Activated CD8-positive, alpha-beta T cell treated with anti-CD3 and anti-CD28 coated beads for 36 hours (primary cell): Measurements from ENCODE around the gene ZNF687. TPM values are rescaled to one million over a fixed set of nuclear protein-coding genes. Genes with fewer than 3 reads are reported as not detected.

ENCODE experiments used
- ATAC-seq: fragments of 200-7000 bp; cut with Tn5 transposase; one replicate; pipeline ENCODE4 v1.10.0; 2021; ENCODE audit warnings: mild to moderate bottlenecking, moderate library complexity
- CTCF ChIA-PET: fragments of 350-600 bp; sonication (Branson Sonifier 250); formaldehyde crosslinking; loops from one replicate; lab custom pipeline; 2021; ENCODE audit warnings: antibody characterized with exemption; lab: Charles Lee
- POLR2A ChIA-PET: fragments of 350-600 bp; sonication (Branson Sonifier 250); formaldehyde crosslinking; loops from one replicate; lab custom pipeline; 2021; ENCODE audit warnings: antibody characterized with exemption; lab: Charles Lee
- DNase-seq: peaks from one replicate; pipeline ENCODE4 v3.0.0-alpha.2; 2020
- H3K27ac Mint-ChIP-seq: one replicate; pipeline ENCODE4 v1.8.0; 2021; ENCODE audit warnings: mild to moderate bottlenecking, mixed read lengths
- H3K27me3 Mint-ChIP-seq: one replicate; pipeline ENCODE4 v1.8.0; 2021; ENCODE audit warnings: mixed read lengths
- H3K36me3 Mint-ChIP-seq: one replicate; pipeline ENCODE4 v1.8.0; 2021; ENCODE audit warnings: low read depth, mixed read lengths
- H3K4me1 Mint-ChIP-seq: one replicate; pipeline ENCODE4 v1.8.0; 2021; ENCODE audit warnings: low read depth, mixed read lengths
- H3K4me3 Mint-ChIP-seq: one replicate; pipeline ENCODE4 v1.8.0; 2021; ENCODE audit warnings: mild to moderate bottlenecking, moderate library complexity, mixed read lengths
- H3K9me3 Mint-ChIP-seq: one replicate; pipeline ENCODE4 v1.8.0; 2021; ENCODE audit warnings: mixed read lengths
- CTCF ChIP-seq: fragments of 200-600 bp; IDR thresholded peaks from one replicate; pipeline ENCODE4 v1.8.0; 2022; ENCODE audit warnings: antibody characterized with exemption, mild to moderate bottlenecking
- intact Hi-C: fragments of 100-400 bp; cut with micrococcal nuclease; formaldehyde crosslinking; loops from one replicate; pipeline ENCODE4 v1.10.0; 2022
- total RNA-seq, 2 experiments: library from RNA; stranded (reverse); gene quantifications; one replicate each; pipeline ENCODE4 v1.2.3, GENCODE V29; 2021

ZNF687 gene
- total RNA-seq, 2 experiments from 2014 or later = 27.3 to 29.5 TPM

- intact Hi-C loops = no loop called here
- Mint-ChIP-seq H3K4me1 (peaks cover 26% of the 10 kb centered on the region), H3K36me3 (peaks cover 21% of the 10 kb centered on the region), H3K27ac (peak overlapping the region; percentile 96), H3K9me3 (no peaks in the 10 kb centered on the region), H3K27me3 (no peaks in the 10 kb centered on the region), H3K4me3 (peak overlapping the region; percentile 84)
- POLR2A ChIA-PET = interaction anchor here (0.6 to 11.7 kb wide), 12 partner anchors 8 to 880 kb away, joined by 3 to 120 read pairs (median 5); partner anchors contain the start of genes PSMB4 and ZNF687
- peak; percentile 5 for ATAC-seq
- TF ChIP-seq CTCF = no peak
- CTCF ChIA-PET = interaction anchor here (0.7 to 9.1 kb wide), 8 partner anchors 12 to 171 kb away, joined by 3 to 115 read pairs (median 4); partner anchors contain the start of gene VPS72
- DNase-seq = peak; percentile 28
These were observed 46.0 kb downstream of the ZNF687 start for GRCh38 chr1:151327903-151328674.

- Mint-ChIP-seq H3K36me3 (no peaks in the 10 kb centered on the region), H3K27me3 (no peaks in the 10 kb centered on the region), H3K9me3 (no peaks in the 10 kb centered on the region), H3K4me3 (no peak overlapping the region), H3K27ac (no peak overlapping the region), H3K4me1 (peaks cover 2% of the 10 kb centered on the region)
- ChIA-PET CTCF (interaction anchor here (1.2 kb wide), 1 partner anchor 34 kb away, joined by 3 read pairs; no protein-coding TSS in a partner anchor), POLR2A (no interaction called here)
- intact Hi-C loops = no loop called here
- DNase-seq = no peak
- ATAC-seq = no peak
- TF ChIP-seq CTCF = no peak
These were observed 52.7 kb downstream of the ZNF687 start for GRCh38 chr1:151334822-151335221.

GRCh38 chr1:151336556-151336955 is 54.5 kb downstream of the ZNF687 start:
- DNase-seq (no peak), ATAC-seq (no peak)
- Mint-ChIP-seq H3K36me3 (peaks cover 1% of the 10 kb centered on the region), H3K4me3 (no peak overlapping the region), H3K27ac (no peak overlapping the region), H3K9me3 (no peaks in the 10 kb centered on the region), H3K27me3 (no peaks in the 10 kb centered on the region), H3K4me1 (peaks cover 10% of the 10 kb centered on the region)
- no peak for TF ChIP-seq CTCF
- POLR2A ChIA-PET = interaction anchor here (1.0 to 1.5 kb wide), 2 partner anchors 9 to 53 kb away, joined by 5 to 7 read pairs; no protein-coding TSS in a partner anchor
- CTCF ChIA-PET = interaction anchor here (1.3 to 10.5 kb wide), 2 partner anchors 14 to 39 kb away, joined by 3 to 238 read pairs; no protein-coding TSS in a partner anchor
- intact Hi-C loops = no loop called here

- peak overlapping the region; percentile 46 for H3K27ac Mint-ChIP-seq
- intact Hi-C loops = loop anchor here (2.0 to 5.0 kb wide), 3 partner anchors 40 to 144 kb away; partner anchors contain the start of genes PIP5K1A and ZNF687
- H3K4me3 Mint-ChIP-seq = no peak overlapping the region
- ChIA-PET CTCF (interaction anchor here (0.7 to 10.5 kb wide), 48 partner anchors 10 to 493 kb away, joined by 3 to 238 read pairs (median 5); partner anchors contain the start of genes PI4KB, PSMB4, PSMD4 and SELENBP1), POLR2A (interaction anchor here (0.7 to 2.6 kb wide), 14 partner anchors 9 to 61 kb away, joined by 3 to 13 read pairs (median 4); partner anchors contain the start of genes PI4KB and ZNF687)
- ATAC-seq (peak; percentile 82), DNase-seq (peak; percentile 67)
- no peaks in the 10 kb centered on the region for H3K27me3 Mint-ChIP-seq
- peaks cover 26% of the 10 kb centered on the region for H3K4me1 Mint-ChIP-seq
- TF ChIP-seq CTCF = peak; percentile 86
- H3K36me3 Mint-ChIP-seq = peaks cover 23% of the 10 kb centered on the region
- no peaks in the 10 kb centered on the region for H3K9me3 Mint-ChIP-seq
These were observed 59.0 kb downstream of the ZNF687 start for GRCh38 chr1:151340870-151341754.

Other genes with a start within 250 kb of the ZNF687 start
- gene BNIPL, start 245.7 kb upstream of the ZNF687 start, total RNA-seq = 1 to 10 TPM in 1 of 2 experiments, under 1 TPM in 1; 0.54 to 1.4 TPM
- gene C1orf56, start 234.5 kb upstream of the ZNF687 start, total RNA-seq = 1 to 10 TPM; 1.4 to 1.9 TPM
- gene CDC42SE1, start 222.7 kb upstream of the ZNF687 start, total RNA-seq = 10 to 100 TPM; 86.5 to 92.8 TPM
- gene MLLT11, start 221.9 kb upstream of the ZNF687 start, total RNA-seq = 1 to 10 TPM; 4.2 to 4.8 TPM
- gene GABPB2, start 211.5 kb upstream of the ZNF687 start, total RNA-seq = 10 to 100 TPM; 17.5 to 19.3 TPM
- gene SEMA6C, start 135.7 kb upstream of the ZNF687 start, total RNA-seq = 1 to 10 TPM; 3.4 to 3.7 TPM
- 10 to 100 TPM; 16.1 to 17.5 TPM for gene TNFAIP8L2, start 125.7 kb upstream of the ZNF687 start, total RNA-seq
- 1 to 10 TPM; 4.5 TPM for gene LYSMD1, start 116.4 kb upstream of the ZNF687 start, total RNA-seq
- 10 to 100 TPM; 57.0 to 59.6 TPM for gene SCNM1, start 116.2 kb upstream of the ZNF687 start, total RNA-seq
- 1 to 10 TPM; 1.9 to 2.5 TPM for gene TMOD4, start 106.3 kb upstream of the ZNF687 start, total RNA-seq
- 10 to 100 TPM; 47.4 to 61.0 TPM for gene VPS72, start 92.1 kb upstream of the ZNF687 start, total RNA-seq
- 10 to 100 TPM; 63.1 to 66.1 TPM for gene PIP5K1A, start 83.7 kb upstream of the ZNF687 start, total RNA-seq
- gene PSMD4, start 27.6 kb upstream of the ZNF687 start, total RNA-seq = 100 to 1,000 TPM; 203 to 214 TPM
- gene PI4KB, start 45.1 kb downstream of the ZNF687 start, total RNA-seq = 10 to 100 TPM; 46.6 to 47.3 TPM
- gene RFX5, start 65.0 kb downstream of the ZNF687 start, total RNA-seq = 10 to 100 TPM; 55.6 to 55.7 TPM
- gene SELENBP1, start 90.4 kb downstream of the ZNF687 start, total RNA-seq = not detected
- 100 to 1,000 TPM; 350 to 353 TPM for gene PSMB4, start 117.3 kb downstream of the ZNF687 start, total RNA-seq
- 10 to 100 TPM; 69.0 to 70.6 TPM for gene POGZ, start 177.2 kb downstream of the ZNF687 start, total RNA-seq
- 1 to 10 TPM; 1.7 to 1.9 TPM for gene CGN, start 229.1 kb downstream of the ZNF687 start, total RNA-seq